Astrocyte (in vitro differentiated cells and primary cell): ENCODE measurements around the gene CA5B. TPM values are rescaled to one million over a fixed set of nuclear protein-coding genes. Genes with fewer than 3 reads are reported as not detected.

Experiments
- DNase-seq: peaks from one replicate; pipeline ENCODE4 v3.0.0-alpha.2; 2010; ENCODE audit warnings: low read depth
- FAIRE-seq: peaks from 2 replicates; lab custom pipeline; 2011; peaks lifted over from hg19 to GRCh38; lab: Jason Lieb, UNC
- H2AFZ ChIP-seq: 2 replicates; pipeline ENCODE4 v1.6.0; 2012; ENCODE audit warnings: low read depth, low read length, inconsistent platforms
- H3K27ac ChIP-seq: 2 replicates; pipeline ENCODE4 v1.5.1; 2011; ENCODE audit warnings: low read depth, low read length, inconsistent platforms
- H3K27me3 ChIP-seq: 2 replicates; pipeline ENCODE4 v1.6.0; 2011; ENCODE audit warnings: low read length, inconsistent platforms; ENCODE audit not compliant: insufficient read depth
- H3K36me3 ChIP-seq: 2 replicates; pipeline ENCODE4 v1.5.1; 2011; ENCODE audit warnings: low read length, inconsistent platforms; ENCODE audit not compliant: insufficient read depth
- H3K4me1 ChIP-seq: 2 replicates; pipeline ENCODE4 v1.5.1; 2011; ENCODE audit warnings: low read length, inconsistent platforms; ENCODE audit not compliant: insufficient read depth
- H3K4me2 ChIP-seq: 2 replicates; pipeline ENCODE4 v1.6.0; 2012; ENCODE audit warnings: low read length, inconsistent platforms
- H3K4me3 ChIP-seq: 2 replicates; pipeline ENCODE4 v1.5.1; 2011; ENCODE audit warnings: low read depth, mild to moderate bottlenecking, low read length, inconsistent platforms; ENCODE audit not compliant: insufficient read depth
- H3K79me2 ChIP-seq: 2 replicates; pipeline ENCODE4 v1.6.0; 2012; ENCODE audit warnings: mild to moderate bottlenecking, low read length, inconsistent platforms; ENCODE audit not compliant: insufficient read depth
- H3K9ac ChIP-seq: 2 replicates; pipeline ENCODE4 v1.6.0; 2012; ENCODE audit warnings: mild to moderate bottlenecking, low read length, inconsistent platforms
- H3K9me3 ChIP-seq: 2 replicates; pipeline ENCODE4 v1.5.1; 2012; ENCODE audit warnings: low read depth, mild to moderate bottlenecking, low read length, inconsistent platforms; ENCODE audit not compliant: insufficient read depth
- H4K20me1 ChIP-seq: 2 replicates; pipeline ENCODE4 v1.6.0; 2012; ENCODE audit warnings: low read length, inconsistent platforms; ENCODE audit not compliant: insufficient read depth
- H3K27ac Mint-ChIP-seq: one replicate; pipeline ENCODE4 v1.8.0; 2021; ENCODE audit warnings: mild to moderate bottlenecking, mixed read lengths; ENCODE audit not compliant: unreplicated experiment
- H3K27me3 Mint-ChIP-seq: one replicate; pipeline ENCODE4 v1.8.0; 2021; ENCODE audit warnings: low read depth, mixed read lengths; ENCODE audit not compliant: unreplicated experiment
- H3K36me3 Mint-ChIP-seq: one replicate; pipeline ENCODE4 v1.8.0; 2021; ENCODE audit warnings: low read depth, mixed read lengths; ENCODE audit not compliant: unreplicated experiment
- H3K4me1 Mint-ChIP-seq: one replicate; pipeline ENCODE4 v1.8.0; 2021; ENCODE audit warnings: low read depth, mixed read lengths; ENCODE audit not compliant: unreplicated experiment
- H3K4me3 Mint-ChIP-seq: one replicate; pipeline ENCODE4 v1.8.0; 2021; ENCODE audit warnings: mild to moderate bottlenecking, moderate library complexity, mixed read lengths; ENCODE audit not compliant: unreplicated experiment
- H3K9me3 Mint-ChIP-seq: one replicate; pipeline ENCODE4 v1.8.0; 2021; ENCODE audit warnings: mild to moderate bottlenecking, mixed read lengths; ENCODE audit not compliant: unreplicated experiment
- EZH2 ChIP-seq: IDR thresholded peaks from 2 replicates; pipeline ENCODE4 v1.6.1; 2012; ENCODE audit warnings: mild to moderate bottlenecking, low read length, inconsistent platforms; ENCODE audit not compliant: insufficient read depth
- total RNA-seq: library from RNA; stranded (reverse); gene quantifications from 2 replicates; pipeline ENCODE4 v1.2.1, GENCODE V29; 2021
- TF ChIP-seq, protein P1 (sequence below): IDR thresholded peaks from 2 replicates; pipeline ENCODE4 v1.5.1; 2011; ENCODE audit warnings: low read depth, mild to moderate bottlenecking, inconsistent platforms, low read length, moderate library complexity; ENCODE audit not compliant: insufficient read depth

Gene CA5B
- total RNA-seq, 1 donor from 2014 or later = 6.4 TPM

DNA sequence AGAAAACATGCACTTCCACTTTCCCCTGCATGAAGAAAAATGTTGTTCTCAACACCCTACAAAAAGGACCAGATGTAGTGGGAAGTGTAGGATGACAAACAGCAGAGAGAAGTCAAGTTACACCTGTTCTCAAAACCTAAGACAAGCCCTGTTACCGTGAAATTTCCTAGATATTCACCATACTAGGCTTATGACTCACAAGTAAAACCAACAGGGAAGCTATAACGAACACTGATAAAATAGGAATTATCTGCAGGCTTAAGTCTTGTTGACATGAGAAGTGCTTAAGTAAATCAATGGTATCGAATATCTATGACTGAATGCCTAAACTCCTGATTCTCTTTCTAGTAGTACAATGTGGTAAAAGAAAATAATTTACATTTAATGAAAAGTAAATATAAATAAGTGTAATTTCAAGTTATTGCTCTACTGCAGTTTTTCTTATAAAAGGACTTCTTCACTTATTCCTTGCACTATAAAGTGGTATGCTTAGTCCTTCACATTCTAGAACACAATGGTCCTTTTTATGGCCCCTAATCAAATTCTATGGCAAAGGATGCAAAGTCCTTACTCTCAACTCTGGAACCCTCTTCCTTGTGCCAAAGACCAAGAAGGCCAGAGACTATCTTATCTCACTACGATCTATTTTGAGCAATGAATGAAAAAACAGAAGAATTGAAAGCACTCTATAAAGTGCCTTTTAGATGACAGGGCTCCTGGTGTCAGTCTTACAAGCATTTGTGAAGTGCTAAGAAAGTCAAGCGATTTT, 96.9 kb downstream of the CA5B start:
- FAIRE-seq (no peak), DNase-seq (peak; percentile 47)
- Histone ChIP-seq H3K27me3 (no peaks in the 10 kb centered on the region), H3K36me3 (no peaks in the 10 kb centered on the region), H3K9me3 (no peaks in the 10 kb centered on the region), H4K20me1 (no peaks in the 10 kb centered on the region), H3K79me2 (no peaks in the 10 kb centered on the region), H3K4me3 (no peak overlapping the region), H3K27ac (no peak overlapping the region), H2AFZ (no peak overlapping the region), H3K4me2 (no peak overlapping the region), H3K4me1 (no peaks in the 10 kb centered on the region), H3K9ac (no peak overlapping the region)
- Mint-ChIP-seq H3K4me3 (no peak overlapping the region), H3K27ac (no peak overlapping the region), H3K36me3 (no peaks in the 10 kb centered on the region), H3K27me3 (no peaks in the 10 kb centered on the region), H3K4me1 (peaks cover 9% of the 10 kb centered on the region), H3K9me3 (no peaks in the 10 kb centered on the region)
- no peak for TF ChIP-seq EZH2
- TF ChIP-seq, protein P1, sequence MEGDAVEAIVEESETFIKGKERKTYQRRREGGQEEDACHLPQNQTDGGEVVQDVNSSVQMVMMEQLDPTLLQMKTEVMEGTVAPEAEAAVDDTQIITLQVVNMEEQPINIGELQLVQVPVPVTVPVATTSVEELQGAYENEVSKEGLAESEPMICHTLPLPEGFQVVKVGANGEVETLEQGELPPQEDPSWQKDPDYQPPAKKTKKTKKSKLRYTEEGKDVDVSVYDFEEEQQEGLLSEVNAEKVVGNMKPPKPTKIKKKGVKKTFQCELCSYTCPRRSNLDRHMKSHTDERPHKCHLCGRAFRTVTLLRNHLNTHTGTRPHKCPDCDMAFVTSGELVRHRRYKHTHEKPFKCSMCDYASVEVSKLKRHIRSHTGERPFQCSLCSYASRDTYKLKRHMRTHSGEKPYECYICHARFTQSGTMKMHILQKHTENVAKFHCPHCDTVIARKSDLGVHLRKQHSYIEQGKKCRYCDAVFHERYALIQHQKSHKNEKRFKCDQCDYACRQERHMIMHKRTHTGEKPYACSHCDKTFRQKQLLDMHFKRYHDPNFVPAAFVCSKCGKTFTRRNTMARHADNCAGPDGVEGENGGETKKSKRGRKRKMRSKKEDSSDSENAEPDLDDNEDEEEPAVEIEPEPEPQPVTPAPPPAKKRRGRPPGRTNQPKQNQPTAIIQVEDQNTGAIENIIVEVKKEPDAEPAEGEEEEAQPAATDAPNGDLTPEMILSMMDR = no peak

Other genes with a start within 250 kb of the CA5B start
- 5.0 and 5.5 TPM in 2 replicates for gene PIR, start 244.9 kb upstream of the CA5B start, total RNA-seq
- not detected in 2 replicates for gene BMX, start 237.5 kb upstream of the CA5B start, total RNA-seq
- not detected in 2 replicates for gene ACE2, start 137.3 kb upstream of the CA5B start, total RNA-seq
- gene CLTRN, start 73.5 kb upstream of the CA5B start, total RNA-seq = 1.0 and 1.2 TPM in 2 replicates
- gene ZRSR2, start 52.2 kb downstream of the CA5B start, total RNA-seq = 7.3 and 9.3 TPM in 2 replicates
- 43.5 and 74.2 TPM in 2 replicates for gene AP1S2, start 116.5 kb downstream of the CA5B start, total RNA-seq